NCI-H774 (cell line): ENCODE data around the gene GBE1.
"Not testable (repeated sequence)": the region's sequence is repeated elsewhere in the genome, so short reads cannot be mapped to it uniquely, and the experiment has no call there.

Experiments used
- DNase-seq: peaks from one replicate; lab custom pipeline; 2025; lab: John Stamatoyannopoulos, UW

GBE1 gene

DNA sequence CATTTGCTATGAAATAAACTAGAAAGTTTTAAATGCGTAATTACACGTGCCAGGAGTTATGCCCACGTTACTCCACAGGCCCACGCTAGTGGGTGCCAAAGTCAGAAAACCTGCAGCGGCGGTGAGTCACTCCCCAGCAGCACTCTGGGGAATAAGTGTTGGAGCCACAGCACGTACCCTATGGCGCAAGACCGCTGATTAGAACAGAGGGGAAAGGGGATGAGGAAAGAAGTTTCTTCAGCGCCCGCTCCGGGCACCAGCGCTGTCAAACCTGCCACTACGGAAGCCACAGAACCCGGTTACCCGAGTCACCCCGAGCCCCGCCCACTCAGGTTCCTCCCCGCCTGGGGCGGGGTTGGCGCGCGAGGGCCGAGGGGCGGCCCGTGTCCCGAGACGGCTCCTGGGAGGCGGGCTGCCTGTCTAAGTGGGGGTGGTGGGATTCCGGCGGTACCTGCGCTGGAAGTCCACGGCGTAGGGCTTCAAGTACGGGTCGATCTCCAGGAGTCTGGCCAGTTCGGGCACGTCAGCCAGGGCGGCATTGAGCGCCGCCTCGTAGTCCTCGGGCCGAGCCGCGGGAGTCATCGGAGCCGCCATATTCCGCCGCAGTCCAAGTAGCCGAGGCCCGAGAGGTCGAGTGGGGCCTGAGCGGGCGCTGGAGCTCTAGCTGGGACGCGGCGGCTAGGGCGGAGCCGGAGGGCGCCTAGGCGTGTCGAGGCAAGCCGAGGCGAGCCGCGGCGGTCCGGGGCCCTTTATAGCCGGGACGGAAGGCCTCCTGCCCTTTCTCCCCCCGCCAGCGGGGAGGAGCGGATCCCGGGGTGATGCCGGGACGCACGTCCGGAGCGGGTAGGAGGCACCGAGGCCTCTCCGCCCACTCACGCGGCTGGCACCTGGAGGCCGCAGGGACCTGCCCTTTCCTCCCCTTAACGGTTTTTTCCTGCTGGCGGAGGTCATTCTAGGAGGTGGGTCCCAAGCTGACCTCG lies at the start of gene GBE1:
TSS of gene GBE1 (minus strand) at position 722 of the 980 bp plus-strand sequence. CDS start at position 594, 128 bp downstream.
- peak; percentile 74 for DNase-seq

DNA sequence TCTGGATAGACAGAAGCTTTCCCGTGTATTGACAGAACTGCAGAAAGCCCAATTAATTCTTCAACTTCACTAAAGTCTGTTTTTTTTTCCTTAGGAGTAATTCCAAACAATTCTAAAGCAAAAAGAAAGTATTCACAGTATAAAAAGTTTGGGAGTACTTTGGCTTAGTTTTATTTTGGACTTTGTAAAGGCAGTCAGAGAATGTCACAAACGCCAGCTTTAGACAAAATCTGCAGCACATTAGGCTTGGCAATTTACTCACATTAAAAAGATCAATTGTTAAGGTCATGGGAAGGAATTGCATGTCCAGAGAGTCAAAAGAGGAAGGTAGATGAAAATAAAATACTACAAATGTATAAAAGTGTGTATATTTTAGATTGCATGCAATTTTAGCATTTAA lies 47.5 kb upstream of the GBE1 start:
- no peak for DNase-seq

DNA sequence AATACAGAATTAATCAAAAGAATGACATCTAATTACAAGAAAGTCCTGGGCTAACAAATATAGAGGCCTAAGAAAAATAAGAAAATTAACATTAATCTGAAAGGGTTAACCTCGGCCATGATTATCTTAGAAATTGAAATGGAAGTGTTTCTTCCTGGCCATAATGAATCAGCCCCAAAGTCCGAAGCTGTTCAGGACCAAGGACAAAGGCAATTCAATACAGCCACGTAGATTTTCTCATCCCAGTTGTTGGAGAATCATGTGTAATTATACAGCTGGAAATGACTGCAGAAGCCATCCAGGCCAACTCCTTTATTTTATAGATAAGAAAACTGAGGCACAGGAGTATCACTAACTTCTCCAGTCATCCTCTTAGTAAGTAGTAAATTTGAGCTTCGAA lies 38.0 kb upstream of the GBE1 start:
- DNase-seq, result no peak

DNA sequence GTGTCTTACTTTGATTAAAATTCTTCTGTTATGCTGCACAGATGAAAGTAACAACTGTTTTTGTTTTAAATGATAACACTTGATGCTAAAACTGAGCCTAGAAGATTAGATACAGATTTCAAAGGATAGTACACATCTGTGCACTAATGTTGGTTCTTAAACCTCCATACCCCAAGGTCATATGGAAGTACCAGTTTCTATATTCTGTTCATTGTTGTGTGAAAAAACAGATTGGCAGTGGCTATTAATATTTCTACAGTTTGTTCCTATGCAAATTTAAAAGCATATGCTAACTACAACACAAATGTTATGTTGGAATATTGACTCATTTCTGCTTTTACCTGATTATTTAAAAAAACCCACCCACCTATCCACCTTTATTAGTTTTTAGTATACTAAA lies 32.0 kb upstream of the GBE1 start:
- no peak for DNase-seq

DNA sequence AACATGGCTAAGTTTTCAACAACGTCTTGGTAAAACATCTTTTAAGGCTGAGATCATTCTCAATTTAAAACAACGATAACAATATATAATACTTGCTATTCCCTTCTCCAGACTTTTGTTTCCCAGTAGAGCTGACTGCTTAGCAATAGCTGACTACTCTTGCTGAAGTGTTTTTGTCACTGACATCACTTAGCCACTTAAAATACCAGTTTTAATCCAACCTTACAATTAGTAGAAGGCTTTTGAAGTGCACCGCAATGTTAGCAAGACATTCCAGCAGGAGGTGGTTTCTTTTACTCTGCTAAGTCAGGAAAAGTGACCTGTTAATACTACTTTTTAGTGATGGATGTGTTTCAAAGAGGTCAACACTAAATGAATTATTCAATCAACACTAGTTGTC lies 28.7 kb upstream of the GBE1 start:
- DNase-seq, result no peak

DNA sequence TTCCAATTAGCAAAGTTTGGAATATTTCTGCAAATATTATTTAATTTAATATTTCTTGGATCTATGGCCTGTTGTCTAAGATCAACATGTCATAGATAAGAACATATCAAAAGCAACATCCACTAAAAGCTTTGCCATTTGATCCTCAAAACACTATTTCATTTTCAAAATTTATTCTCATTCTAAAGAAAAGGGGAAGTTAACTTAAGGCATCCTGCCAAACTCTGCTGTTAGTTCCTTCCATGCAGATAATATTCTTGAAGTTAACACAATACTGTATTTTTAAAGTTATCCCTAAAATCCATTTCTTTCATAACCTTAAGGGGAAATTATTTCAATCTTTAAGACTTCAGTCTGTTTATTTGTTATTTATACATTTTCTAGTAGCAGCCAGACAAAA lies 28.2 kb upstream of the GBE1 start:
- no peak for DNase-seq

DNA sequence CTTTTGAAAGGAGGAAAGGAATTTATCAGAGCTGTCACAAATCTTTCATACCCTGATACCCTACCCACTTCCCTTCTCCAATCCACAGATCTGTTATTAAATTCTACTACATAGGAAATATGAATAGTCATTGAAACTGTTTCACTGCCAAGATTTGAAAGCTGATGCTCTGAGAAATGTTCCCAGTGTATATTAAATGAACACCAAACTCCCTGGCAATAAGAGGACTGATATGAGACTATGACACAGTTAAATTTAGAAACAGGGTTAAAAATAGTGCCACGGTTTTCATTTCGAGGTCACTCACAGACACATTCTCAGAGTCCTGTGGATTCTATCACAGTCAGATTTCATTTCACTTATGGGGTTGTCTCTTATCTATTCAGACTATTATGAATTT lies 27.2 kb upstream of the GBE1 start:
- DNase-seq, result no peak

DNA sequence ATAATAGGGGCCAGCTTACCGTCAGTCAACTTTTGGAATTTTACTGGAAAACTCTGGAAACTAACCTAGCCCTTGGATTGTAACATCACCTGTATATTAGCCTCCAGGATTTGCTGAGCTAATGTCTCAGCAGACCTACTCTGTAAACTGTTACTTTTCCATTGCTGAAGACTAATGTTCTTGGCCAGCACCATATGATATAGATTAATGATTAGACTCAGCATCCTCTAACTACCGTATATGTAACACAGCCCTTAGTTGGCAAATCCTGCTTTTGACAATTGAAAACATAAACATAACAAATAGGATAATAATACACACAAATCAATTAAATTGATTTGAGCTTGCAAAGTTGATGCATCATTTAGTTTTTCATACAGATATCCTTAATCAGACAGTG lies 26.6 kb upstream of the GBE1 start:
- DNase-seq, result no peak

DNA sequence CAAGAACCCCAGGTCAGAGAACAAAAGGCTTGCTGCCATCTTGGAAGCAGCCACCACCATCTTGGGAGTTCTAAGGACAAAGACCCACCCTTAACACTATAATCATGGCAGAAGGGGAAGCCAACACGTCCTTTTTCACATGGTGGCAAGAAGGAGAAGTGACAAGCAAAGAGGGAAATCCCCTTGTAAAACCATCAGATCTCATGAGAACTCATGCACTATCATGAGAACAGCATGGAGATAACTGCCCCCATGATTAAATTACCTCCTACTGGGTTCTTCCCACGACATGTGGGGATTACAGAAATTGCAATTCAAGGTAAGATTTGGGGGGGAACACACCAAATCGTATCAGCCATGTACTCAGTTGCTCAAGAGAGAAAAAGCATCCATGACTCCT lies 21.1 kb upstream of the GBE1 start:
- no peak for DNase-seq

DNA sequence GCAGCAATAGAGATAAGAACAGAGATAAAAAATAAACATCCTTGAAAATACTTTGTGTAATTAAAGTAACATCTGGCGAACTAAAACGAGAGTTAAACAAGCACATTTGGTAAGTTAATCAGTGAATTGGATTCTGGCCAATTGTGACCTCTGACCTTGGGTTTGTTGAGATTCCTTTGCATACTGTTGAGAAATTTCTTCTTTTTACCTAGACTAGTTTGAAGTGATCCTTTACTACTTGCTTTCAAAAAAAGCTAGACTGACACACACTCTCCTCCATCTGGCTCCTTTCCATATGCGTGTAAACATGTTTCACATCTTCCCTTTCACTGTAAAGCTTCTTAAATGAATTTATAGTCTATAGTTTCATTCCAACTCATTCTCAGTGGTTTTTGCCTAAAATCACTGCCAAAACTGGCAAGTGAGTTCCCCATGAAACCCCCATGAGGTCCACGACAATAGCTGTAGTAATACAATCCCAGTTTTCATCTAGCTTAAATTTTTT lies 17.3 kb upstream of the GBE1 start:
- DNase-seq, result no peak

DNA sequence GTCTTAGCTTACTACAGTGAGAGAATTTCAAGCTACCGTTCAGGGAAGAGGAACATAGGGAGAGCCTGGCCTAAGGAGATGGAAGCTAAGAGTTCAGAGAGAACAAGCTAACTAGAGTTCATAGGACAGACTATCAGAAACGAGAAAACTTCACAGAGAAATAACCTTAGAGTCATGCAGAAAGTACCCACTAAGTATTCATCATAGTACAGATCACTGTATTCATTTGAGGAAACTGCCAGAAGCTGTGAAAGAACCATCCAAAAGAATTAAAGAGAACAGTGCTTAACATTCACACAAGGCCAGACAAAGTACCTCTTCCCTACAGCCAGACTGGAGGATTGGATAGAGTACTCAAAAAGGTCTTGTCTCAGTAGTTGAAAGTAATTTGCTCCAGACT lies 15.2 kb upstream of the GBE1 start:
- DNase-seq, result no peak

DNA sequence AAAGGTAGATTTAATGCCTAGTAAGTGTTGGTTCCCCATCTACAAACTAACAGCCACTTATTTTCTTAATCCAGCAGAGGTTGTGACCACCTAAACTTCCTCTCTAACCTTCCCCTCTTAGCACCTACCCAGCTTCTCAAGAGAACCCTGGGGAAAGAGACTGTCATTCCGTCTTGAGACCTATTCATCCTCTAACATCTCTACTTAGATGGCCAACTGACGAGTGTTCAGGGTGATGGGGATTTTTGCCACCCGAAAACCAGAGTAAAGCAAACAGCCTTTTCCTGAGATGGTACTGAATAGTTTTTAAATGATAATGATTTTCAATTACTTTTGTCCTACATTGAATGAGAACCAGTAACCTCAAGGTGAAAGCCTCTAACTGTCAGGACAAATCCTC lies 9.3 kb upstream of the GBE1 start:
- no peak for DNase-seq

DNA sequence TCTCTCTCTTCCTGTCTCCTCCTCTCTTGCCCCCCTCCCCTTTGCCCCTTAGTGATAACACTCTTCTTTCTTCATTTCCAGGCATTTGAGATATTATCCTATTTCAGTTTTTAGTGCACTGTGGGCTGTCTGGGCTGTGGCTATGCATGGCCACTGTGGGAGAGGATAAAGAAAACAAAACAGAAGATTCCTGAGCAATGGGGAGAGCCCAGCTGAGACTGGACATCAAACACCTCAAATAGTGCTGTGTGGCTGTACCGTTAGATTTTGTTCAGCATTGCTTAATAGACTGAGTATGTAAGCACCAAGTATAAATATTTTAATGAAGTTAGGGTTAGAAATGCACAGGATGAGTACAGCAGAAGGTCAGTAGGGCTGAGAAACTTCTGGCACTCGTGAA lies 7.9 kb upstream of the GBE1 start:
- no peak for DNase-seq

DNA sequence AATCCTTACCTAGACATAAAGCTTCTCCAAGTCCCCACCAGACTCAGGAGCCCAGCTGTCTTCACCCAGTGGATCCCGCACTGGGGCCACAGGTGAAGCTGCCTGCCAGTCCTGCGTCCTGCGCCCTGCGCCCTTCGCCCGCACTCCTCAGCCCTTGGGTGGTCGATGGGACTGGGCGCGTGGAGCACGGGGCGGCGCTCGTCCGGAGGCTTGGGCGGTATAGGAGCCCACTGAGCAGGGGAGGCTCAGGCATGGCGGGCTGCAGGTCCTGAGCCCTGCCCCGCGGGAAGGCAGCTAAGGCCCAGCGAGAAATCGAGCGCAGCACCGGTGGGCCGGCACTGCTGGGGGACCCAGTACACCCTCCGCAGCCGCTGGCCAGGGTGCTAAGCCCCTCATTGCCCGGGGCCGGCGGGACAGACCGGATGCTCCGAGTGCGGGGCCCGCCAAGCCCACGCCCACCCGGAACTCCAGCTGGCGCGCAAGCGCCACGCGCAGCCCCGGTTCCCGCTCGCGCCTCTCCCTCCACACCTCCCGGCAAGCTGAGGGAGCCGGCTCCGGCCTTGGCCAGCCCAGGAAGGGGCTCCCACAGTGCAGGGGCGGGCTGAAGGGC lies 5.9 kb upstream of the GBE1 start:
- not testable (repeated sequence) for DNase-seq

DNA sequence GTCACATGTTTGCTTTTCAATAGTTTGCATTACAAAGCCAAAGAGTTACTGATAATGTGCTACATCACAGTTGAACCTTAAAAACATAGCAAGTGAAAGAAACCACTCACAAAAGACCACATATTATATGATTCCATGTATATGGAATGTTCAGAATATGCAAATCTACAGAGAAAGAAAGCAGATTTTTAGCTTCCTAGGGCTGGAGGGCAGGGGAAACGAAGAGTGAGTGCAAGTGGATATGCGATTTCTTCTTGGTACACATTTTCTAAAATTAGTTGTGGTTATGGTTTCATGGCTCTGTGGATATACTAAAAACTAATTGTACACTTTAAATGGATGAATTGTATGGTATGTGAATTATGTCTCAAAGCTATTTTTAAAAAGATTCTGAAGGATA lies 4.0 kb upstream of the GBE1 start:
- no peak for DNase-seq

DNA sequence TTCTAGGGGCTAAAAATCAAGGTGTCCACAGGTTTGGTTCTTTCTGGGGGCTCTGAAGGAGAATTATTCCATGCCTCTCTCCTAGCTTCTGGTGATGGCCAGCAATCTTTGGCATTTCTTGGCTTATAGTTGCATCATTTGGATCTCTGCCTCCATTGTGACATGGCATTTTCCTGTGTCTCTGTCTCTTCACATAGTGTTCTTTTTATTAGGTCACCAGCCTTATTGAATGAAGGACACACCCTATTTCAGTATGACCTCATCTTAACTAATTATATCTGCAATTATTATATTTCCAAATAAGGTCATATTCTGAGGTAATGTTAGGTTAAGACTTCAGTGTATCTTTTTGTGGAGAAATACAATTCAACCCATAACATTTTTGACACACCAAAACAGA lies 3.2 kb upstream of the GBE1 start:
- no peak for DNase-seq

DNA sequence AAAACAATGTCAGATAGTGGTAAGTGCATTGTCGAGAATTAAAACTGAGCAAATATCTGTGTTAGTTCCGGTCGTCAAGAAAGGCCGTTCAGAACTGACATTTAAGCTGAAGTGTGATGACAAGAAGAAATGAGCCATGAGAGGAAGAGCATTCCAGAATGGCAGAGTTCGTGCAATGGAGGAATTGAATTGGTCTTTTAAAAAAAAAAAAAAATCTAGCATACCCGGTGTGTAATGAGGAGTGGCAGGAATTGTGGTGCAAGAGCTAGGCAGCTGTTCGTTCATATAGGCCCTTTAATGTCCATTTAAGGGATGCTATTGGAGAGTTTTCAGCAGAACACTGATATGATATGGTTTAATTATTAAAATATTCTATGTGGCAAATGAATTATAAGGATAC lies 2.6 kb upstream of the GBE1 start:
- no peak for DNase-seq

DNA sequence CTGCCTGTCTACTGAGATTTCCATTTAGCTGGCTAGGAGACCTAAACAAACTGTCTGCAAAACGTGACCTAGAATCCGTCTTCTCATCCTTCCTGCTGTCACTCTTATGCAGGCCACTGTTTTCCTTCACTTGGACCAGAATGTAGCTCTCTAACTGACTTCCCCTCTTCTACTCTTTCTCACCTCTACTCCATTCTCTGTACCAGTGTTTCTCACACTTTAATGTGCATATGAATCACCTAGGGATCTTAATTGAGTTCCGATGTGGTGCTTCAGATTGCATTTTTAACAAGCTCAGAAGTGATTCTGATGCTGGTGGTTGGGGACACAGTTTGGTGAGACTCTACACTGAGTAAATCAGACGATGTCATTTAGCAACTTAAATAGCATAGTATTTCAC lies 1.6 kb upstream of the GBE1 start:
- DNase-seq, result no peak

DNA sequence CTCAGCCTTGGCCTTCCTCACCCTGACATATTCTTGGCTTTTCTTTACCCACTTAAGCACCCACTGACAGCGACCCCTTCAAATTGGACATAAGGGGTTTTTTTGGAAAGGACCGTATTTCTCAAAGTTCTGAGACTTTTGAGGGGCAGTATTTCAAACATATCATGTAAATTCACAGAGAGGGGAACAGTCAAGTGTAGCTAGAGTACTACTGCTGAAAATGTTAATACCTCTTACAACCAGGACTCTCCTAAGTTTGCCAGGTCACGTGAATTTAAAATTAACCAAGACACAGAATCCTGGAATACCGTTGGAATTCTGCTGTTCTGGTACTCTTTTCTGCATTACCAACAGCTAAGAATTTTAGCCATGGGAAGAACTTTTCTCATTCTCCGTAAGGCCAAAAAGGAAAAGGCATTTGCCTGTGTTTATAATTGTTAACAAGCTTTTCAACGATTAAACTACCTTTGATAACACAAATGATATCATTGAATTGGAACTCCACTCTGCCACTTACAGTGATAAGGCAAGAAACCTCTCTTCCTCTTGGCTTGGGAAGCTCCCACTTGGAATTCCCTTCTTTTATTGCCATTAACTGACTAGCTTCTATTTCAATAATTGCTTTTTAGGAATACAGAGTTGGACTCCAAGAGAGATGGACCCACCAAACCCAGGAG lies 597 bp upstream of the GBE1 start:
- DNase-seq, result no peak

DNA sequence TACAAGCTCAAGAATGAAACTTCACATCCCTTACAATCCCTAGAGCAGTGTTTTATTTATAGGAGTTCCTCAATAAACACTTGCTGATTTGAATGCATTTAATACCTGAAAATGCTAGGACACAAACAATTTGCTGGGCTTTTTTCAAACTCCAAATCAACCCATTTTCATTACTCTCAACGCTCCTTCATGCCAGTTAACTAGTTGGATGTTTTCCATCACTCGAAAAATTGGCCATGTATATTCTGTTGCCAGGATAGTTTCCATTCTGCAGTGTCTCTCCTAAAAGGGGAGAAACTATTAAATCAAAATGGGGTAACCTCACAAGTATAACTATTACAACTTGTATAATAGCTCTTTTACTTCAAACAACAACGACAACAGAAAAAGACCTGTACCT lies 1.2 kb downstream of the GBE1 start:
- no peak for DNase-seq

DNA sequence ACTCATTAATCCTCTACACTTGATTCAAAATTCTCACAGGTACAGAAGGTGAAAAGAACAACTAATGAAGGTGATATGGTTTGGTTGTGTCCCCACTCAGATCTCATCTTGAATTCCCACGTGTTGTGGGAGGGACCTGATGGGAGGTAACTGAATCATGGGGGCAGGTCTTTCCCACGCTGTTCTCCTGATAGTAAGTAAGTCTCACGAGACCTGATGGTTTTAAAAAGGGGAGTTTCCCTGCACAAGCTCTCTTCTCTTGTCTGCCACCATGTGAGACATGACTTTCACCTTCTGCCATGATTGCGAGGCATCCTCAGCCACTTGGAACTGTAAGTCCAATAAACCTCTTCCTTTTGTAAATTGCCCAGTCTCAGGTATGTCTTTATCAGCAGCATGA lies 2.7 kb downstream of the GBE1 start:
- not testable (repeated sequence) for DNase-seq

DNA sequence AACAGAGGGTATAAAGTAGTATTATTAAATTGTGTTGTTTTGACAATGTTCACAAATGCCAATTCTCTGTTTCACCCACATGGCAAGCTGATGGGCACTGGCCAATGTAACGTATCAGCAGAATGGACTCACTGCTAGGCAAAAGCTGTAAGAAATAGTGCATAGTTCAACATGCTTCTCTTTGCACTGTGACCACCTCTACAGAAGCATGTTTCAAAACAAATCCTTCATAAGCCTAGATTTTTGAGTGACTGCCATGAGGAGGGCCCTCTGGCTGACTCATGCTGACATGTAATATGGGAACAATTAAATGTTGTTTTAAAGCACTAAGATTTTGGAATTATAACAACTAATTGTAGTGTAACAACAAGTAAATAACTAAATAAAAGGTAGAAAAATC lies 3.2 kb downstream of the GBE1 start:
- DNase-seq, result no peak
